SH-SY5Y (cell line): Measurements from ENCODE around the gene SGCD.

Experiments
- GATA2 ChIP-seq: IDR thresholded peaks from 2 replicates; pipeline ENCODE4 v1.6.1; 2011; ENCODE audit warnings: mild to moderate bottlenecking, low read depth, low read length
- GATA3 ChIP-seq: IDR thresholded peaks from 2 replicates; pipeline ENCODE4 v1.6.1; 2011; ENCODE audit warnings: low read depth, mild to moderate bottlenecking, low read length, moderate library complexity

DNA sequence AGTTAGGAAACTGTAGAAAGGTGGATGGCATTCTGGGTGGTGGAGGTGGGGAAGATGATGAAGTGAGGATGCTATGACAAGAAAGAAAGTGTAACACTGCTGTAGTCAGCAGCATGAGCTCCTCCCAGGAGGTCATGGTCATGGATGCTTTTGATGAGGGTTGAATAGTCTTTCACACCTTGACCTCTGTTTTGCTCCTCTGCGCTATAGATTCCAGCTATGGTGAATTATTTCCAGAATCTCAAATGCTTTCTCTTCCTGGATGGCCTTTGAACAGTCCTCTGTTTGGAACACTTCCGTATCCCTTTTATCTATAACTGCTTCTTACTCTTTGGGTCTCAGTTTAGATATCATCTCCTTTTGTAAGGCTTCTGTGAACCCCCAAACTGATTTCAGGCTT lies 357.3 kb downstream of the SGCD start:
- TF ChIP-seq GATA2, result no peak
- no peak for TF ChIP-seq GATA3
